KOPT-K1 (cell line): ENCODE data around the gene MVK.

Experiments used
- H3K27ac ChIP-seq: fragments of 200-600 bp; sonication (generic); 2 replicates; pipeline ENCODE4 v1.5.1; 2016; ENCODE audit warnings: antibody characterized with exemption, mild to moderate bottlenecking, low read depth, low read length; ENCODE audit not compliant: poor library complexity, severe bottlenecking
- H3K36me3 ChIP-seq: fragments of 200-600 bp; sonication (generic); 2 replicates; pipeline ENCODE4 v1.5.1; 2017; ENCODE audit warnings: antibody characterized with exemption, mild to moderate bottlenecking, low read length, moderate library complexity; ENCODE audit not compliant: insufficient read depth
- H3K9me3 ChIP-seq: fragments of 200-600 bp; sonication (generic); 2 replicates; pipeline ENCODE4 v1.5.1; 2017; ENCODE audit warnings: antibody characterized with exemption, low read length, mild to moderate bottlenecking; ENCODE audit not compliant: insufficient read depth, poor library complexity, severe bottlenecking

Gene MVK

GRCh38 chr12:109587921-109588320 lies 14.3 kb downstream of the MVK start:
- H3K36me3 ChIP-seq, result peaks cover 80% of the 10 kb centered on the region
- no peak overlapping the region for H3K27ac ChIP-seq
- H3K9me3 ChIP-seq, result no peaks in the 10 kb centered on the region

- H3K36me3 ChIP-seq, result peaks cover 84% of the 10 kb centered on the region
- H3K9me3 ChIP-seq, result no peaks in the 10 kb centered on the region
- no peak overlapping the region for H3K27ac ChIP-seq
These were observed 15.1 kb downstream of the MVK start for GRCh38 chr12:109588461-109589239.

GRCh38 chr12:109589240-109589590 lies 15.6 kb downstream of the MVK start:
- no peaks in the 10 kb centered on the region for H3K9me3 ChIP-seq
- H3K36me3 ChIP-seq, result peaks cover 82% of the 10 kb centered on the region

GRCh38 chr12:109589691-109590245 lies 16.2 kb downstream of the MVK start:
- Histone ChIP-seq H3K27ac (no peak overlapping the region), H3K9me3 (no peaks in the 10 kb centered on the region), H3K36me3 (peaks cover 83% of the 10 kb centered on the region)

More at GRCh38 chr12:109589240-109589590, 15.6 kb downstream of the MVK start:
- H3K27ac ChIP-seq, result no peak overlapping the region

- no peaks in the 10 kb centered on the region for H3K9me3 ChIP-seq
- H3K27ac ChIP-seq, result no peak overlapping the region
- H3K36me3 ChIP-seq, result peaks cover 82% of the 10 kb centered on the region
These were observed 17.0 kb downstream of the MVK start for GRCh38 chr12:109590566-109590965.

- Histone ChIP-seq H3K27ac (no peak overlapping the region), H3K36me3 (peaks cover 83% of the 10 kb centered on the region), H3K9me3 (no peaks in the 10 kb centered on the region)
These were observed 17.4 kb downstream of the MVK start for GRCh38 chr12:109591041-109591440.

GRCh38 chr12:109592195-109592904 lies 18.8 kb downstream of the MVK start:
- Histone ChIP-seq H3K36me3 (peaks cover 82% of the 10 kb centered on the region), H3K9me3 (no peaks in the 10 kb centered on the region), H3K27ac (no peak overlapping the region)

- H3K27ac ChIP-seq, result no peak overlapping the region
- H3K36me3 ChIP-seq, result peaks cover 77% of the 10 kb centered on the region
- H3K9me3 ChIP-seq, result no peaks in the 10 kb centered on the region
These were observed 19.3 kb downstream of the MVK start for GRCh38 chr12:109592905-109593272.

- no peaks in the 10 kb centered on the region for H3K9me3 ChIP-seq
- no peak overlapping the region for H3K27ac ChIP-seq
- peaks cover 62% of the 10 kb centered on the region for H3K36me3 ChIP-seq
These were observed 21.1 kb downstream of the MVK start for GRCh38 chr12:109594556-109595317.

- no peaks in the 10 kb centered on the region for H3K9me3 ChIP-seq
- H3K27ac ChIP-seq, result no peak overlapping the region
- H3K36me3 ChIP-seq, result peaks cover 60% of the 10 kb centered on the region
These were observed 21.8 kb downstream of the MVK start for GRCh38 chr12:109595321-109595902.

- Histone ChIP-seq H3K9me3 (no peaks in the 10 kb centered on the region), H3K27ac (no peak overlapping the region), H3K36me3 (peaks cover 47% of the 10 kb centered on the region; the same call in 1 of the 2 replicates)
These were observed 23.0 kb downstream of the MVK start for GRCh38 chr12:109596418-109597244.

GRCh38 chr12:109597414-109597794 lies 23.8 kb downstream of the MVK start:
- Histone ChIP-seq H3K36me3 (peaks cover 40% of the 10 kb centered on the region; the same call in 1 of the 2 replicates), H3K9me3 (no peaks in the 10 kb centered on the region), H3K27ac (no peak overlapping the region)

GRCh38 chr12:109597795-109598427 lies 24.3 kb downstream of the MVK start:
- H3K27ac ChIP-seq, result no peak overlapping the region
- peaks cover 35% of the 10 kb centered on the region; the same call in 1 of the 2 replicates for H3K36me3 ChIP-seq
- H3K9me3 ChIP-seq, result no peaks in the 10 kb centered on the region

GRCh38 chr12:109598428-109598854 lies 24.8 kb downstream of the MVK start:
- peaks cover 29% of the 10 kb centered on the region; the same call in 1 of the 2 replicates for H3K36me3 ChIP-seq
- H3K27ac ChIP-seq, result no peak overlapping the region
- no peaks in the 10 kb centered on the region for H3K9me3 ChIP-seq
